GM23248 (cell line): ENCODE results near the gene TTPAL.

Experiments used
- EZH2 ChIP-seq: fragments of 200-600 bp; sonication (generic); IDR thresholded peaks from 2 replicates; pipeline ENCODE4 v1.6.1; 2018; ENCODE audit warnings: antibody characterized with exemption, mild to moderate bottlenecking; ENCODE audit not compliant: insufficient read depth, poor library complexity, severe bottlenecking
- EZH2phosphoT487 ChIP-seq: fragments of 200-600 bp; sonication (generic); IDR thresholded peaks from 2 replicates; pipeline ENCODE4 v1.6.1; 2018; ENCODE audit warnings: antibody characterized with exemption, moderate library complexity, mild to moderate bottlenecking, low read depth; ENCODE audit not compliant: insufficient read depth

- no peak for TF ChIP-seq EZH2phosphoT487
- TF ChIP-seq EZH2, result no peak
Observed at GRCh38 chr20:44495257-44495656, 19.6 kb downstream of the TTPAL start.
